GM04503 (cell line): ENCODE results near the gene MT1F.

Experiments
- DNase-seq: peaks from one replicate; pipeline ENCODE4 v3.0.0-alpha.2; 2012; ENCODE audit warnings: low read depth

MT1F gene

DNA sequence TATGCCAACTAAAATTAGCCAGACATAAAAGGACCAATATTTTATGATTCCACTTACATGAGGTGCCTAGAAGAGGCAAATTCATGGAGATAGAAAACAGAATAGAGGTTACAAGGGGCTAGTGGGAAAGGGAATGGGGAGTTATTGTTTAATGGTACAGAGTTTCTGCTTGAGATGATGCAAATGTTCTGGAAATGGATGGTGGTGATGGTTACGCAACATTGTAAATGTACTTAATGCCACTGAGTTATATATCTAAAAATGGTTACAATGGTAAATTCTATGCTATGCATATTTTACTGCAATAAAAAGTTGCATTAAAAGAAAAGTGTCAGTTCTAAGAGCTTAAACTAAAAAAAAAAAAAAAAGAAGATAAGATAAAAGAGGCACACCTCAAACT is 42.4 kb downstream of the MT1F start:
- DNase-seq = no peak

DNA sequence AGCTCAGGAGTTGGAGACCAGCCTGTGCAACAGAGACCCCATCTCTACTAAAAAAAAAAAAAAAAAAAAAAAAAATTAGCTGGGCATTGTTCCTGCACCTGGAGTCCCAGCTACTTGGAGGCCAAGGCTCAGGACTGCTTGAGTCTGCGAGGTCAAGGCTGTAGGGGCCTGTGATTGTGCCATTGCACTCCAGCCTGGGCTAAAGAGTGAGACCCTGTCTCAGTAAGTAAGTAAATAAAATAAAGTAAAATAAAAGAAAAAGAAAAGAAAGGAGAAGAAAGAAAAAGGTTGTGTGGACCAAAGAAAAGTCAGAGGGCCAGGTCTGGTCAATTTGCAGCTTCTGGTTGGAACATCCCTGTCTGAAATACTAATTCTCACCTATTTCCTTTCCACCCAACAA is 42.9 kb downstream of the MT1F start:
- no peak for DNase-seq

DNA sequence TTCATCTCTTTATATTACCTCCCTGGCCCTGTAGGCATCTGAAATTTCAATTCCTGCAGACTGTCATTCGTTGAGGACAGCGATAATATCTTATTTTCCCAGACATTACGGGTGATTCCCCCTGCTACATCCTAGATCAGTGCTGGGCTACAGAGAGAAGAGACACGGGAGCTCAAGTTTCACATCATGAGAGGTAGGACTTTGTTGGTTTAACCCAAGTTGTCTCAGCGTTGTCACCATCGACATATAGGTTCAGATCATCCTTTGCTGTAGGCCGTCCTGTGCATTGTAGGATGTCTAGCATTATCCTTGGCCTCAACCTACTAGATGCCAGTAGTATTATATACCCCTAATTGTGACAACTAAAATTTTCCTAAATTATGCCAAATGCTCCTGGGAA is 43.8 kb downstream of the MT1F start:
- DNase-seq = no peak

DNA sequence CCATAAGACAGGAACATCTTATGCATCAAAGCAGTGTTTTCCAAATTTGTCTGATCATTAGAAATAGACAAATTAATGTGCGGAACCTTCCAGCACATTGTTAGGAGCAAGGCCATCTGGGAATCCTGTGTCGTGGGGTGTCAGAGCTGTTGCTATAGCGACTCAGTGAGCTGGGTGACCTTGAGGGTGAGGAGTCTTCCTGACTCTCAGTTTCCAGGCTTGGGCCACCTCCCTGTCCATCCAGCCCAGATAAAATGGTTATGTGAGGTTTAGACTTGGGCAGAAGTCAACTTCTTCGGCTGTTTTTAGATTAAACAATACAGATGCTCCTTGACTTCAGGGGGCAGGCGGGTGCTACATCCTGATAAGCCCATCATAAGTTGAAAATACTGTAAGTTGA is 45.1 kb downstream of the MT1F start:
- no peak for DNase-seq
